Measurements from ENCODE around the gene TRIM3.

DNA sequence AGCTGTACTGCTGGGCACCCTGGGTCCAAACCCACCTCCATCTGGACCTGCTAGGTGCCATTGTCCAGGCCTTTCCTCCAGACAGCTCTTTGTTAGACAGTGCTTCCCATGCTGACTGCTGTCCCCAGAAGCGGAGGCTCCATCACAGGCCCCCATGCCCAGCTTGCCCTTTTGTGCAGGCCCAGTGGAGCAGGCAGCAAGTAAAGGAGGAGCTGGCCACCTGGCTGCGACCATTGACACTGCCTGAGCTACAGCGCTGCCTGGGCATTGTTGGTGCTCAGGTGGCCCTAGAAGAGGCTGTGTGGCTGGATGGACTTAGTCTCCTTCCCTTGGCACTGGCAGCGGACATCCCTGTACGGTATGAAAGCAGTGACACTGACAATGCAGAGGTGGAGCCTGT is 24.8 kb upstream of the TRIM3 start:
- TF ChIP-seq, protein P1, sequence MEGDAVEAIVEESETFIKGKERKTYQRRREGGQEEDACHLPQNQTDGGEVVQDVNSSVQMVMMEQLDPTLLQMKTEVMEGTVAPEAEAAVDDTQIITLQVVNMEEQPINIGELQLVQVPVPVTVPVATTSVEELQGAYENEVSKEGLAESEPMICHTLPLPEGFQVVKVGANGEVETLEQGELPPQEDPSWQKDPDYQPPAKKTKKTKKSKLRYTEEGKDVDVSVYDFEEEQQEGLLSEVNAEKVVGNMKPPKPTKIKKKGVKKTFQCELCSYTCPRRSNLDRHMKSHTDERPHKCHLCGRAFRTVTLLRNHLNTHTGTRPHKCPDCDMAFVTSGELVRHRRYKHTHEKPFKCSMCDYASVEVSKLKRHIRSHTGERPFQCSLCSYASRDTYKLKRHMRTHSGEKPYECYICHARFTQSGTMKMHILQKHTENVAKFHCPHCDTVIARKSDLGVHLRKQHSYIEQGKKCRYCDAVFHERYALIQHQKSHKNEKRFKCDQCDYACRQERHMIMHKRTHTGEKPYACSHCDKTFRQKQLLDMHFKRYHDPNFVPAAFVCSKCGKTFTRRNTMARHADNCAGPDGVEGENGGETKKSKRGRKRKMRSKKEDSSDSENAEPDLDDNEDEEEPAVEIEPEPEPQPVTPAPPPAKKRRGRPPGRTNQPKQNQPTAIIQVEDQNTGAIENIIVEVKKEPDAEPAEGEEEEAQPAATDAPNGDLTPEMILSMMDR (IDR thresholded peaks at IDR 0.05) = no peak
- no peak for TF ChIP-seq POLR2A (IDR thresholded peaks at IDR 0.05)
